Midbrain (tissue), 1 donor: Measurements from ENCODE around the gene FAF1.

ENCODE experiments used
- DNase-seq: peaks from one replicate; lab custom pipeline; 2025; lab: John Stamatoyannopoulos, UW

Gene FAF1

DNA sequence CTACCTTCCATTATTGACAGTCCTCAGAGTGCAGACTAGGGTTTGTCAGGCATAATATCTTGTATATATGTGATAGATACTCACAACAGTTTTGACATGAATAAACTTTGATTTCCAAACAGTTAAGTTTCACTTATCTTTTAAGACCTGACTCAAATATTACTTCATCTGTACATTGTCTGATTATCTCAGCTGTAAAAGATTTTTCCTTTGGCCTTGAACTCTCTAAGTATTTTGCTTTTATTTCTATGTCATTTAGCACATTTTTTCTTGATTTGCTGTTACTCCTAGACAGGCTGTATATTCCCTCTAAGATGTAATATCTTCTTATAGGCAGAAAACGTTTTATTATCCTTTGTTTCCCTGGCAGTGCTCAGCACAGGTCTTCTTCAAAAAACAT lies 471.2 kb downstream of the FAF1 start:
- DNase-seq, result no peak

DNA sequence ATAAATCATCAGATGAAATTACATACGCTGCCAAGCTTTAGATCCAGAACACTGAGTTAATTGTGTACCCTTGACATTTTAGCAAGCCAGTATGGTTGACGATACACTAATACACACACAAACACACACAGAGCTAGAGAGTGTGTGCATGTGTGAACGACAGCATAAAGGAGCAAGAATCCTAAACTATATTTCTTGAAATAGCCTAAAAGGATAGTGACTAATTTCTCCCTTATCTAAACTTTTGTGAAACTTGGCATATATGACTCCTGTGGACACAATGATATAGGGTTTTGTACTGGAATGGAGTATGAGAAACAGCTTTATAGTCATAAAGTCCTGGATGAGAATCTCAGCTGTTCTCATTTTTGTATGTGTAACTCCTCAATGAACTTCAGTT lies 471.7 kb downstream of the FAF1 start:
- DNase-seq, result no peak

DNA sequence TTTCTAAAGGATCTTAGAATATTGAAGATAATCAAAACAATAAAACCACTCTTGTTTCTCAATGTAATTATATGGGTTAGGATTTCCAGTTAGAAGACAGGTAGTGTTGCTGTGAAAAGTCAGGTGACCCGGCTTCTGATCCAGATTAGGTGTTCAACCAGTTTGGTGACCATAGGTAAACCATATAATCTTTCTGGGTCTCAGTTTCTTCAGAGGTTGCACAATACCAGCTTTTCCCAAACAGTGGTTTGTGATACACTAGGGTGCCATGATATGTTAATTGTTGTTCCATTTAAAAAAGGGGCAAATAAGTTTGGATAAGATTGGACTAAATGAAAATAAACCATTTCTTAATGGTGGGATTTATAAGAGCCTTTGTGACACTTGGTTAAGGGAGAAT lies 472.3 kb downstream of the FAF1 start:
- DNase-seq, result no peak

DNA sequence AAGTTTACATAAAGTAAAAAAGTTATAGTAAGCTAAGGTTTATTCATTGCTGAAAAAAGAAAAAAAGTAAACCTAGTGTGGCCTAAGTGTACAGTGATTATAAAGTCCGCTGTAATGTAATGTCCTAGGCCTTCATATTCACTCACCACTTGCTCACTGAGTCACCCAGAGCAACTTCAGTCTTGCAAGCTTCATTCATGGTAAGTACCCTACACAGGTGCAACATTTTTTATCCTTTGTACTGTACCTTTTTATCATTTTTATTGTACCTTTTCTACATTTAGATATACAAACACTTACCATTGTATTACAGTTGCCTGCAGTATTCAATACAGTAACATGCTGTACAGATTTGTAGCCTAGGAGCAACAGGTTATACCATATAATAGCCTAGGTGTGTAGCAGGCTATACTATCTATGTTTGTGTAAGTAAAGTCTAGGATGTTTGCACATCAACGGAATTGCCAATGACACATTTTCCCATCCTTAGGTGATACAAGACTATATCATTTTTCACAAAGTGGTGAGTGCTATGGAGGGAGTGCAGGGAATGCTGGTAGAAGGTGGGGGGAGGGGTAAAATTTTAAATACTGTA lies 478.8 kb downstream of the FAF1 start:
- no peak for DNase-seq

DNA sequence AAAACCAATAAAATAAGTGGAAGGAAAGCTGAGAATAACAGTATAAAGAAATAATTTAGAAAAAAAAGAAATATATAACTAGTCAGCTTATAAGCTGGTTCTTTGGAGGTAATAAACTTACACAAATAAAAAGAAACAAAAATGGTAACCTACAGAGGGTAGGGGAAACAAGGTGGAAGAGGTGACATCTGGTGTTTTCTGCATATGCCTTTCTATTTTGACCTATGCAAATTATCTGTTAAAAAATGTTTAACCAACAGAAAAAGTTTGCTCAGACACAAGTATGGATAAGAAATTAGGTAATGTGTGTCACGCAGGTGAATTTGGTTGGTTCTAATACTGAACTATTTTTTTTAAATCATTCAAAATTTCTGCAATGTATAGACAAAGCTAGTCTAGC lies 483.3 kb downstream of the FAF1 start:
- DNase-seq, result no peak

DNA sequence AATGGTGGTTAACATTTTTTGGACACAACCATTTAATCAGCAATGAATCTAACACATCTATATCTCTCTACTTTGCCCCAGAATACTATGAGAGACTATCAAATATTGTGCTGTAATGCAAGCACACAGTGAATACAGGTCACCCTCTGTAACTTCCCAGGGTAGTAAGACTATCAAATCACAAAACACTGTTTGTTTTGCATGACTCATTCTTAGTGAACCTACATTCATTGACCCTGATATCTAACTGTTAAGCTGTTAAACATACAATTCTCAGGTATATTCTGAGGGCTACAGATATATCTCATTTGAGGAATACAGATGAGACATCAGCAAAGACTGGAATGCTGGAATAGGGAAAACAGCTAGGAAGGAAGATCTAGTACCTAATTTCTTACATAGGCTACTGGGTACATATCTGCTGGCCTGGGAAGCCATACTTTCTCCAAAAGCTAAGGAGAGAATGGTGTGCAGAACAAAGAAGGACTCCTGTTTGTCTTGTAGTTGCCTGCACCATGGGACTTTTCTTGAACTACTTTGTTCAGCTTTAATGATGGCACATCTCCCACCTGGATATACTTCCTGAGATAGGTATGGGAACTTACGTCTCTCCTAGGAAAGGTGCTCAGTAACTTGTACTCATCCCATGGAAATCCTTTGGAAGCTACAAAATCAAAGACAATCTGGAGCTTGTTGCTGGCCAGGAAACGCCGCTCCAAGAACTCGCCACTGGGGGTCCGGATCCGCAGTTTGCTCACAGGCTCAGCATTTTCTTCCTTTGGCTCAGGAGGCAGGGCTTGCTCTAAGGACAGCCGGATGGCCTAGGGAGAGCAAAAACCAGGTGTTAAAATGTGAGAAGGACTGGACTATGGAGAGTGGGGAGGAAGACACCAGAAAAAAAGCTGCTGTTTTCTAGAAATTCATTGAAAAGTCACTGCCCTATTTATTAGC lies 484.9 kb downstream of the FAF1 start:
- DNase-seq, result no peak

DNA sequence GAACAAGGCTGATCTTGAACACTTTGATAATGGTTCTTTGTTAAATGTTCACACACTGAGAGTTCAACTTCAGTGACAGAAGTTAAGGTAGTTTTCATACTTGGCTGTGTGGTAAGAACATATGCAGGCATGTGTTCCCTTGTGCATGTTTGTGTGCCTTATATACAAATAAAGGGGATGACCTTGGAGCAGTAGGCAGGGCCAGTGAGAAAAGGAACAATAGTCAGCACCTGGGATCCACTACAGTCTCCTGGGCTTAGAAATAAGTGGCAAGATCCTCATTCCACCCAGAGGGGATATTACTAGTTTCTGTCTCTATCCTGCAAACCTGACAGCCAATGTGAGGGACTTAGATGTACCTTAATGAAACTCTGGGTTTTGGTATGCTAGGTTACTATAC lies 486.6 kb downstream of the FAF1 start:
- no peak for DNase-seq

DNA sequence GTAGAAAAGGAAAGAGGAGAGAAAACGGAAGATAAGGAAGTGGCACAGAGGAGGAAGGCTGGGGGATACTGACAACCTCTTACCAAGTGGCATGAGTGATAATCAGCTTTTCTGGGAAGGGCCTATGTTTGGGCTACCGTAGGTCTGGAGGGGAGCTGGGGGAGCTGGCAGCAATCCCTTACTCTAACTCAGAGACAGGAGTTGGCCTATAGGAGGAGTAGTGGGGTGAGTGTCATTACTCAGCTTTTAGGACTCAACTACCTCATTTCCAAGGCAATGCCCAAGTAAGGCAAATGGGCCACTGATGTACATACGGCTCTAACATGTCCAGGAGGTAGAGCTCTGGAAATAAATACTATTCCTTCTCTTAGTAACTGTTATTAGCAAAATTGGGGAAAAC lies 488.1 kb downstream of the FAF1 start:
- no peak for DNase-seq

DNA sequence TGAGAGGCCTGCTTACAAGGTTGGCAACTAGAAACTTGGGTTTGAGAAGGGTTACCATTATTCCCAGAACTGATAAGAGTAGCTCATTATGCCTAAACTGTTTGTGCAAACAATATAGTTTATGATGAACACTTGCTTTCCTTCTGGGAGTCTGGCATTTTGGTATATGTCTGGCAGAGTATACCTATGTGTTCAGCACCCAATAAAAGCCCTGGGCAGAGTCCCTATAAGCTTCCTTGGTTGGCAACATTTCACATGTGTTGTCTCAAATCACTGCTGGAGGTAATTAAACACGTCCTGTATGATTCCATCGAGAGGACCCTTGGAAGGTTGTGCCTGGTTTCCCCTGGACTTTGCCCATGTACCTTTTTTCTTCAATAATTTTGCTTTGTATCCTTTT lies 497.1 kb downstream of the FAF1 start:
- no peak for DNase-seq

DNA sequence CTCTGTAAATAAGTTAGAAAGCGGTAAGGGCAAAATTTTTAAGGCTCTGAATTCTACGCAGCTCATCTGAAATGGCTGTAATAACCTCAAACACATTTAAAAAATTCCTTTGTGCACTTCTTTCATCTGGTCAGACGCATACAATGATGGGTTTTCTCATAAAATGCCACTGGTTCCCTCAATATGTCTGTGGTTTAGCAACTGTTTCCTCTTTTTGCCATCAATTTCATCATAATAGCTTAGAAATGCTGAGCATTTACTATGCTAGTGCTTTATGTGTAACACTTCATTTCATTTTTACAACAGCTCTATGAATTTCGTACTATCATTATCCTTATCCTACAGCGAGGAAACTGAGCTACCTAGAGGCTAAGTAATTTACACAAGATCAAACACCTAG lies 501.6 kb downstream of the FAF1 start:
- no peak for DNase-seq

DNA sequence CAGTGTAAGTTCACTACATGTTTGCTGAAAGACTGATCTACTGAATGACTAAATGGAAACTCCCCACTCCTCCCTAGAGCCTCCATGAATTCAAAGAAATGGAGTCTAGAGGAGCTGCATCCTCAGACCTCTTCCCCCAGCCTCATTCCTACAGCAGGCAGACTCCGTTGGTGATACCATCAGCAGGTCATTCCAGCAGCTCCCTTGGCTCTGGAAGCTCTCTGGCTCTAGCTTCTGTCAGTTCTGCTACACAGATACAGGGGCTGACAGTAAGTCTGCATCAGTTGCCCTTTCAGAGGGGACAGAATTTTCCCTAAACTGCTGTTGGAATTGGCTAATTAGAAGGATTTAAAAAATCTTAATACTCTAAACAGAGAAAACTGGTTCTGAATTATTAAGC lies 505.2 kb downstream of the FAF1 start:
- no peak for DNase-seq

DNA sequence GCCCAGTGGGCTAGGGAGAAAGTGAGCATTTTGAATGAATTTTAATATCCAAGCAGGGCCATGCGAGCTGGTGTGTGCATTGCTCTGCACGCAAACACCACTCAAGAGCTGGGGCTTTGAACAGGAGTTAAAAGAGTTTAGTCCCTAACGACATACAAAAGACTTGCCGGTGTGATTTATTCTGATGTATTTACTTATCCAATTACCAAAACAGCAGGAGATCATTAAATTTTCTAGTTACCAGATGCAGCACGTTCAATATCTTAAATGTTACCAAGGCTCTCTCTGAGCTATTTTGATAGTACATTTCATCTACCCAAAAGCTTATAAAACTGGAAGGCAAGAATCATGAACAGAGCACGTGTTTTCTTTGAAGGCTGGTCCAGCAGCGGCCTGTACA lies 506.8 kb downstream of the FAF1 start:
- DNase-seq, result no peak

DNA sequence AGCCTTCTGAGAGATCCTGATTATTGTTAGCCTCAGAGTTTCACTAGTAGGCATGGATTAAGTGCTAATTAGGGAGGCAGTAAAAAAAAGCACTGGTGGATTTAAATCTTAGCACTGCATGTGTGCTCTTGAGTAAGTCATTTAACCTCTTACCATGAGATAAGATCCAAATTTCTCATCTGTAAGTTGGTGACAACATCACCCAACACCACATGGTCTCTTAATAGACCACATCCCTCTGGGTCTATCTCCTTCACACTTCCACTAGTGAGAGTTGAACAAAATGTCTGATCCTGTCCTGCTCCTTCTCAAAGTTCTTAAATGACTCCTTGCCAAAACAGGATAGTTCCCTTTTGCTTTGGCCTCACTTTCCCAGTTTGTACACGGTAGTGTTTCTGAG lies 507.4 kb downstream of the FAF1 start:
- no peak for DNase-seq

DNA sequence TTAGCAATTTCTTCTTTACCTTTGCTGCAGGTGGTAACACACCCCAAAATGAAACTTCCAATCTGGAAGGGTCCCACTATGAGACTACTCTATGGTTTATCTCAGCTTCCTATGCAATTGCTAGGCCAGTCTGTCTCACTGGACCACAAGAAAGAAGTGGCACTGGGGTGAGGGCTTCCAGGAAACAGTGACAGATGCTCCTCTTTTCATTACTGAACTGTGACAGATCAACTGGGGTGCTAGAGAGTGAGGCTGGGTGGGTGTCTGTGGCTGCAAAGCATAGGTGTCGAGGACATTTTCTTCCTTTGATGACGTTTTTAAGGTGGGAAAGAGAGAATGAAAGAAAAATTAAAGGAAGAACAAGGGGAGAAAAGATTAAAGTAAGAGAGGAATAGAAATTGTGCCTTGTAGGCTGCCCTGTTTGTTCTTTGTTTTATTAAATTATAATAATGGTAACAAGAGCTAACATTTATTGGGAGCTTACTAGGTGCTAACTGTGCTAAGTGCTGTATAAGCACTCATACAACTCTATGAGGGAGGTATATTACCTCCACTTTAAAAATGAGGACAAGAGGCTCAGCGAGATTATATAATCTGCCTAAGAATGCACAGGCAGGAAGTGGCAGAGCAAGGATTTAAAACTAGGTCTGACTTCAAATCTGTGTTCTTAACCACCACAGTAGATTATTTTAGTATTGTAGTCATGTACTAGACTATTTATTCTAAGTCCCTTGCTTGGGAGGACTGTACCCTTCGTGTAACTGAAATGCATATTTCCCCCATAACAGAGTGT lies 509.0 kb downstream of the FAF1 start:
- DNase-seq, result no peak

DNA sequence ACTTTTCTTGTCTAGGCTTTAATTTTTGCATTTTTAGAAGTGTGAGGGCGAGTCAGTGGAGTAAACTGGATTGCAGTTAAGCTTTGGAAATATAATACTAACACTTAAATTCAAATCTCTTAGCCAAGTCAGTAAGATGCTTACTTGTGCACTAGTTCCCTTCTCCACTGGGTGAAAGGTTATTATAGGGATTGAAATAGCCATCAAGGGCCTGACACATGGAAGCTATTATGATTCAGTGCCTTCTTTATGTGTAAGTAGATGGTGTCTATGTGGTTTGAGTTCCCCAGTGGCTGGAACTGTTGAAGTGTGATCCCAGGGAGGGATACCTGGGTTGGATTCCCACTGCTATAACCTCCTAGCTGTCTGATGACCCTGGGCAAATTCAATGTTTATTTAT lies 512.1 kb downstream of the FAF1 start:
- DNase-seq, result no peak

DNA sequence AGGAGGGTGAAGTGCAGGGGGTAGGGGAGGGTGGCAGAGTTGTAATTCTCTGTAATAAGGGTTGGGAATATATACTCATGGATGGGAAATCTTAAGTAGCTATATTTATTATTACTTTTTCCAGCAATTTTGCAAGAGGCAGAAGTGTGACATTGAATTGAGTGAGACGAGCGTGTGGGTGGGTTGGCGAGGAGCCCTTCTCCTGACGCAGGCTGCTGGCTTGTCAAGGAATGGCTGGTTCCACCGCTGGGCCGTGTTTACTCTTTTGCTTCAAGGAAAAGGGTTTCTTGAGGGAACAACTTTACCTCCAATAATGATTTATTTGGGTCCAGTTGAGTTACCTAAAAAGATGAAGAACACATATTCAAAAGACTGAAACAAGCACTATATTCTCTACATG lies 518.9 kb downstream of the FAF1 start:
- no peak for DNase-seq

DNA sequence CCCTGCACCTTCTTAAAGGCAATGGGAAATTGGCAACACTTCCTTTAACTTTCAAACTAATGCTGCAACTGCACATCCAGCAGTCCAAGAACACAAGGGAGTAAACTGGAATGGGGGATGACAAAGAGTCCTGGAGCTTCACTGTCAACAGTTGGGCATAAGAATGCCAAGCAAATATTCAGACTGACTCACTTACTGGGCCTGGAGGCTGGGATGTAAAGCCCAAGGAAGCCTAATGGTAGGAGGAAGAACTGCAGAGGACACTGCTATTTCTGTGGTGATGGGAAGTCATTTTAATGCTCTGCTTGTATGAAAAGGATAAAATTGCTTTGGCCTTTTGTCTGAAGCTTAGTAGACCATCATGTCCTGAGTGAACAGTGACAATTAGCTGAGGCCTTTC lies 521.1 kb downstream of the FAF1 start:
- DNase-seq, result no peak

DNA sequence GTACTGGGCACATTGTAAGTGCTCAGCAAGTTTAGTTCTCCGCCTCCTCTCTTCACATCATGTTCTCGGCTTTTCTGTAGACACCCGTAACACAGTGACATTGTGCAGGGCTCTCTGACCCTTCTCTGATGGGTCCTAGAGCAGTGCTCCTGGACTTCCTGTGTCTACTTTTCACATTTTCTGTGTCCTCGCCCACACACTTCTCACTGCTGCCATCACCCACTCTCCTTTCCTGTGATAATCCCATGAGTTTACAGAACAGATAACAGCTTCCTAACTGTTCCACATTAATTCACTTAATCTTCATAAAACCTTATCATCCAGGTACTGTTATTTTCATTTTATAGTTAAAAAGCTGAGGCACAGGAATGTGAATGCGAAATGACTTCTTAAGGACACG lies 523.6 kb downstream of the FAF1 start:
- DNase-seq, result no peak

DNA sequence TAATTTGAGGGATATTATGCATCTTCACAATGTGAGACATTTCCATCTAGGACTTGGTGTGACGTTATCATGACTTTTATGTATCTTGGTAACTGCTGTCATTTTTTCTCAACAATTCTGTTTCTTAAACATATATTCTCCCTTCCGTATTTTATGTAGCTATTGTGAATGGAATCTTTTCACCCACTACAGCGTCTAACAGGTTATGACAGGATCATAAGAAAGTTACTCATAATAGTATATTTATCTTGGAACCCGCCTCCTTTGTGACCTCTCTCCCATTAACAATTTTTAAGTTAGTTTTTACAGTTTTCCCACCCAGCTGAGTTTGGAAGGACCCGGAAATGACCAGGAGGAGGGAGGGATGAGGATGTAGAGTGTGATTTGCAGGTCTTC lies 530.1 kb downstream of the FAF1 start:
- DNase-seq, result no peak

DNA sequence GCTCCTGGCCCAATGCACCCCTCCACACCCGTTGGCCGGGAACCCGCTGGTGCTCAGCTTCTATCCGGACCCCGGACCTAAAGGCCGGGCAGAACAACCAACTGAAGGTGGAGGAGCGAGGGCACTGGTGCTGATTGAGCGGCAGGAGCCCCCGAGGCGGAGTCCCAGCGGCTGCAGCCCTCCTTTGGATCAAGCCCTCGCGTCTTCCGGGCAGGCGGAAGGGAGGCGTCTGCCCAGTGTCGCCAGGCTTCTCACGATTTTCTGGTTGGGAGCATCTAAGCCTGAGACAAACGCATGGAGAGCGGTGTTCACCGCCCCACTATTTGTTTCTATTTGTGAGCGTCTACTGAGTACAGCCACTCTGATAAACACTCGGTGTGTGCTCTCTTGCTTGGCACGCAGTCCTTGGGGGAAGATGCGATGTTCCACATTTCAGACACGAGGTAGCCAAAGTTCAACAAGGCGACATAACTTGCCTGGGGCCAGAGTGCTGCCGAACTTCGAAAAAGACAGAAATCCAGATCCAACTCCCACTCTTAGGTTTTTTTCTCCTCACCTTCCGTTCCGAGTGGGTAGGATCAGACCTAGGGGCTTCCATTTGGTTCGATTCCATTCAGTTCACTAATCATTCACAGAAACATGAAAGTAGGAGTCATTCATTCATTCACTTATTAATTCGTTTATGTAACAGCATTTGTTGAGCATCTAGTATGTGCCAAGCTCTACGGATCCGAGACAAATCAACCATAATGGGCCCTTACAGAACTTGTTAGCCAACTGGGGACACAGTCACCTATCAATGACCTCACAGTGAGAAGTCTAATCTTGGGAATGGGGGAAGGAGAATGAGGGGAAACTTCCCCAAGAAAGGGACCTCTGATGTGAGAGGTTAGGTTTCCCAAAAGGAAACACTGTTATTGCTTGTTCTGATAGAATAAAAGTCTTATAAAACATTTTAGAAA lies 532.0 kb downstream of the FAF1 start:
- no peak for DNase-seq

DNA sequence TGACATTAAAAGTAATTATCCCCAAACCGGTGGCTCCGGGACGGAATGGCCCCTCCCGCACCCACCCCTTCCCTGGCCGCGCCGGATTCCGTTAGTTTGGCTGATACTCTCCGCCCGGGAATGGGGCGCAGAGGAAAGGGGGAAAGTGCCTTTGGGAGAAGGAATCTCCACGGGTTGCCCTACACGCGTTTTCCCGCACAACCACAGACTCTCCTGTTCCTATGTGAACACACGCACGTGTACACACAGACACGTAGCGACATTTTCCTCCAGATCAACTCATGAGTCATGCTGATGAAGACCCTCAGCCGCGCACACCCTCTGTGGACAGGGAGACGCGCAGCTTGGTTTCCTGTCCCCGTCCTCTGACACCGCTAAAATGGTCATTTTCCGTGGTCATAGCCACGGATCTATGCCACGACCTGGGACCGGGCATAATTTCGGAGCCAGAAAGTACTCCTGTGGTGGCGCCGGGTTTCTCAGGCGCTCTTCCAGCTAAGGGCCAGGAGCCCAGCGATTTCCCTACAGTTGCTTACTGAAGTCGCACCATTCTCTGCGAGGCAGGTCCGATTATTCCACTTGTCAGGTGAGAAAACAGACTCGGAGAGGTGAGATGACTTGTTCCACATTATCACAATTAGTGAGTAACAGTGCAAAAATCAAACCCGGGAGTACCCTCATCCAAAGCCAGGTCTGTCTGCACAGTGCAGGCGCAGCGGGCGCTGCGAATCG lies 532.8 kb downstream of the FAF1 start:
- DNase-seq, result no peak
